Measurements from ENCODE around the gene PGGT1B.

The PGGT1B gene

DNA sequence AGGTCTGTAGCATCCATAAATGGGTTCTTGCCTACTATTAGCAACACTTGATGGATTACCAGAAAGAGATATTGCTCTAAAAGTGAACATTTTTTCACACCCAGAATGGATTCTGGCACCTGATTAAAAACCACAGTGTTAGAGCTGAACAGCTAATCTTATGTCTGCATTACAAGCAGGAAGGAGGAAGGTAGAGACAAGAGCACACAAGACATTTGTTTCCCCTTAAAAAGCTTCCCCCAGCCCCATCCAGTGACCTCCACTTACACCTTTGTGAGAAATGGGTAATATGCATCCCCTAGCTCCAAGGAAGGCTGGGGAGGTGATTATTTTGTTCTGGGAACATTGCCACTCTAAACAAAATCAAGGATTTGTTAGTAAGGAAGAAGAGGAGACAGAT is 80.9 kb downstream of the PGGT1B start:
- no peak for DNase-seq

DNA sequence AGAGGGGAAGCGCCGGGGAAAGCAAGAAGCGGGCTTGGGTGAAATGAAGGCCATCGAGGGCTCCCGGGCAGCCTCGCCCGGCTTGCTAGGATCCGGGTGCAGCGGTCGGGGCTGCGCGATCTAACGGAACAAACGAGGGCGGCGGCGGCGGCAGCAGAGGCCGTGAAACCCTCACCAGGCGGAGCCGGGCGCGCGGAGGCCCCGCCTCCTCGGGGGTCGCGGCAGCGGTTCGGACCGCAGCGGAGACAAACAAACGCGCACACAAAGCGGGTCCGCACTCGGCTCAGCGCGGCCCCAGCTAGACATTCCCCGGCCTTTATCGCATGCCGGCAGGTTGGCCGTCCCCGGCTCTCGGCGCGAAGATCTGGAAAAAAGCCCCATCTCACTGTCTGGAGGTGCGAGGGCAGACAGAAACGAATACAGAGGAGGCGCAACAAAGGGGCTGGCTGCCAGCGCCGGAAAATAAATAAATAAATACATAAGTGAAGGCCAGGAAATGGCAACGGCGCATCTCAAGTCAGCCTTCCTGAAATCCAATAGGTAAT is 82.4 kb downstream of the PGGT1B start:
- DNase-seq = peak; percentile 87

DNA sequence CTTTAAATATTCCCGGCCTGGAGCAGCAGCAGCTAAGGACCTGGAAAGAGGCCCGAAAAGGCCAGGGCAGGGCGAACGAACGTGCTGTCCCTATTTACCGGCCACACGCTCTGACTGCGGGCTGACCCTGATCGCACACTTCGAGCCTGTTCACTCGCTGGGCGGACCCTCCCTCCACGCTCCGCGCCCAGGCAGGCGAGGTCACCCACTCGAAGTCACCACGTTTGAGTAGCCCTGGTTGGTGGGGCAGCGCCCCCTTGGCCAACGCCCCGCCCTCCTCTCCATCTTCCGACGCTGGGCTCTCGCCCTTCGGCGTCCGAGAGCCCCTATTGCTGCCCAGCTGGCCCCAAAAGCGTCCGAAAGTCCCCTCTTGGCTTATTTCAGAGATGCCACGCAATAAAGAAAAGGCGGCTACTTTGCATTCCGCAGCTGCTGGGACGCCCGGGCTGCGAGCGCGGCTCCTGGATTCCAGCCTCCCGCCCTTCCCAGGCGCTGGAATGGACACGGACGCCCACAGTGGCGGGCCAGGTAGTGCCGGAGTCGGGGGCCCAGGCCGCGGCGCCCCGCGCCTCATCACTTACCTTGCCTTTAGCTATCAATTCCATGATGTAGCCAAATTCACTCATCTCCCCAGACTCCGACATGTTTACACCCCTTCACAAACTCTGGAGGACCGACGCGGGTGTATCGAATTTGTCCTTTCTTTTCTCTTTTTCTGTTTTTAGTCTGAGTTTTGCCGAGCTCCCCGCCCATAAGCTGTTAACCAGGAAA is 83.1 kb downstream of the PGGT1B start:
- DNase-seq = peak; percentile 83

DNA sequence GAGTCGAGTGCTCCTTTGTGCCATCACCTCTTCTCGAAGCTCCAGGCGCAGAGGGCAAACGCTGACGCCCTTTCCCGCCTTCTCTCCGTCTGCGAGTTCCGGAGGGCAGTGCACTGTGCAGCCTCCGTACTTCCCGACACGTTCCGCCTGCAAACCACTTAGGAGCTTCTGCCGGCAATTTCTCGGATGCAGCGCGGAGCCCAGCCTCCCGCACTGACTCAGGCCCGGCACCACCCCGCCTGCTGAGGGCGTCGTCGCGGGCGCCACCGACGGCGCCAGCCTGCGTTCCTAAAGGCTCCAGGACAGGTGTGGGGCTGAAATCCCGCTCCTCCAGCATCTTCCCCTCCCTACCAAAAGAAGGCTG is 83.7 kb downstream of the PGGT1B start:
- DNase-seq = no peak

DNA sequence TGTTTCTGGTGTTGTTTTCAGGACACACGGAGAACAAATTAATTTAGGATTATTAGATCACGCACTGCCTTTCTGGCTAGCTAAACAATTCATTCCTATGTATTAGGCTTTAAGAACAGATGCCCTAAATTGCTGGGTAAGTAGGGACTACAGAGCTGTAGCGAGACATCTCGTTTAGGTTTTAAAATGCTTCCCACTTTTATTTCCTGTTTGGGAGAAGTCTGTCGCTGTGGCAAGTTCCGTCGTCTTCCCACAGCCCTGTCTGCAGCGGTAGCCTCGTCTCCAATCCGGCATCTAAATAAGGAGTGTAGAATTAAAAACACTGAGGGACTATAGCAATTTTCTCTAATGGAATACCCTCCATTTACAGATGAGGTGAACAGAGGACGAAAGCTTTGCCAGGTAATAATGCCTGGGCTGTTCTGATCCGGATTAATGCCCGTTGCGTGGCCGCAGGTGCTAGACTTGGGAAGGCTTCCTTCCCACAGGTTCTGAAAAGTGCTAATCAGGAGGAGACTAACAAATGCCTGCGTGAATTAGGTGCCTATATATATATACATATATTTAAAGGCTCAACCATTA is 91.7 kb downstream of the PGGT1B start:
- DNase-seq = no peak

DNA sequence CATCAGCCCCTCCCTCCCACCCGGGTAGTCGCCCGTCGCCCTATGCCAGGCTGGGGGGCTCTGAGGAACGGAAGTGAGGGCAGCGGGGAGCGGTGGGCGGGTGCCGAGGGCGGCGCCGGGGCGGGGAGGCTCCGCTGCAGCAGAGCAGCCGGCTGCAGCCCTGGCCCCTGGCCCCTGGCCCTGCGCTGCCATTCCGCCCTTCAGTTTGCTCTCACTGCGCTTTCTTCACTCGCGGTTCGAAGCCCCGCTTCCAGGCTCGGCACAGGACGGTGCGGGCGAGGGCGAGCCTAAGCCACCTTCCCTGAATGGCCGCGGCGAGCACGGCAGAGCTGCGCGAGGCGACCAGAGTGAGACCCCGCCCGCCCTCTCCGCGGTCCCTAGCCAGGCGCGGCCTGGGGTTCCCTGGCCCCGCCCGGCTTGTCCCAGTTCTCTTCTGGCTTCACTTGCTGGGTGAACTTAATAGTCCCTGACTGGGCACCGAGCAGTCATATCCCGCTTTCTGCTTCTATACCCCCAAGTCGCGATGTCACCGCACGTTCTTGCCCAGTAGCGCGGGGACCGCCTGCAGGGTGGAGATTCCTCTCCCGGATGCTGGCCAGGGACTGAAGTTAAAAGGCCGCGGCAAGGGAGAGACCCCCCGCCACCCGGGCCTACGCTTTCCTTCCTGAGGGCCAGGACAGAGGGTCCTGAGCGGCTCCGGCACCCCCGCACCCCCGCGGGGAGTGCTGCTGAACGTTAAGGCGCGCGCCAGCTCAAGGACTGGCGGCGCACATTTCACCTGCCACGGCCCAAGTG is 92.3 kb downstream of the PGGT1B start:
- peak; percentile 82 for DNase-seq

DNA sequence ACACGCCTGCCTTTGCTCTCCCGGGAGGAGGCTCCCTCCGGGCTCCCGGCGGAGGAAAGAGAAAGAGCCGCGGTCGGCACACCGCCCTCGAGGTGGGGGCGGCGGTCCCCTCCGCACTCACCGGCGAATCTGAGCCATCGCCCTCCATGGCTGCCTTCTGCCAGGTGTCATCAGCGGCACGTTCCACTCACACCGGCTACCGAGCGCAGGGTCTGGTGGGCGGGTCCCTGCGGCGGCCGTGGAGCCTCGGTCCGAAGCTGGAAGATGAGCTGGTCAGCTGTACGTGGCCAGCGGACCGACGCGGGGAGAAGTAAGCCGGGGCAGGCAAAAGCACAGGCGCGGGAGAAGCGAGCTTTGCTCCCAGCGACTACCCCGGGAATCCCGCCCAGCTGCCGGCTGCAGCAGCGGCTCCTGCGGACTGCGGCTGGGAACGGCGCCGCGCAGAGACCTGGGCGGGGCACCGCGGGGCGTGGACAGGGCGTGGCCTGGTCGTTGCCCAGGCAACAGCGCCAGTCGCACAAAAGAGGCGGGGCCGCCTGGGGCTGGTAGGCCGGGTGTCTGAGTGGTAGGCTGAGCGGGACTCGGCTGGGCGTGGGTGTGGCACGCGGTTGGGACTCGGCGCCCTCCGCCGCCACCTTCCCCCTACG is 93.1 kb downstream of the PGGT1B start, which contains the start of gene TRIM36:
TRIM36 (minus strand) TSS at position 422 of the 647 bp plus-strand sequence; CDS start at position 148, 274 bp downstream.
- peak; percentile 89 for DNase-seq

DNA sequence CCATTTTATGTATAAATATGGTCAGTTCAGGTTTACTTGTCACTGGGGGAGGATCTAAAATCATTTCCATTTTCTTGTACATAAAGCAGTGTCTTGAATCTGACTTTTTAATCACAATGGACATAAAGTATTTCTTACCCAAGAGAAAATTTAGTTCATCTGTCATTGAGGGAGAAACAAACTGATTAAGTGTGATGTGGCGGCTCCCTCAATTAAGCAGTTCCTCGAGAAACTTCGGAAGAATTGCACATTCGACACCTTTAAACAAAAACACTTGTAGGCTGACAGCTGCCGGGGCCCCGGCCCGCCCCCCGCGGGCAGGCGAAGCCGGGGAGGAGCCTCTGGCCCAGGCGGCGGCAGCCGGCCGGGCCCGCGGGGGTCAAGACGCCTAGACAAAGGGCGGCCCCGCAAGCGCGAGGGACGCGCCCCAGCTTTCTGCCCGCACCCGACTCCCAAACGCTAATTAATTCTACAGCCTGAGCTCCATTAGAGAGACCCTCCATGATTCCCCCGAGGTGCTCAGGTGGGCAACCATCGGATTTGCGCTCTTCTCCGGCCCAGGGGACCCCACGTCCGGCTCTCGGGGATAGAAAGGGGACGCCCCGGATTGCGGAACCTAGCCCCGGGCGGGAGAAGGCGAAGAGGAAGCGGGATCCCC is 93.7 kb downstream of the PGGT1B start:
- no peak for DNase-seq

DNA sequence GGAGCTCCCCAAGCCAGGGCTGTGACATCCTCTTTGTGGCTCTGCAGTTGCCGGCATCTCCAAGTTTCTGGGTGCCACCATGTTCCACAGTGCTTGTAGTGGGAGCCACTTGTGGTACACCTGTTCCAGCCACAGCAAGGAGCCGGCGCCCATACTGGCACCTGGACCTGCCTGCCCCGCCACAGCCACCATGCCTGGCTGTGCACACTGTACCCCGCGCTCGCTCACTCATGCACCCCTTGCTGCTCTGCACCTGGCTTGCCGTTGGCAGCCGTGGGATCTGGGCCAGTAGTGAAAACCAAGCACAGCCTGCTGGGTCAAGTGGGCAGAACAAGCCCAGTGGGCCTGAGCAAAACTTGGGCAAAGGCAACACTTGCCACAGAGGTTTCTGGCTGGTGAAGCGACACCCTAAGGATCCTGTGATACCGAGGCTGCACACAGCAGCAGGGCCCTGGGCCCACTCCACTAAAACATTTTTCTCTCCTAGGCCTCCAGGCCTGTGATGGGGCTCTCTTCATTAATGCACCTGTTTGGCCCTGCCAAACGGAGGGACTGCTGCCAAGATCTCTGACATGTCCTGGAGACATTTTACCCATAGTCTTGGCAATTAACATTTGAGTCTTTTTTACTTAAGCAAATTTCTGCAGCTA is 95.8 kb downstream of the PGGT1B start:
- no peak for DNase-seq

DNA sequence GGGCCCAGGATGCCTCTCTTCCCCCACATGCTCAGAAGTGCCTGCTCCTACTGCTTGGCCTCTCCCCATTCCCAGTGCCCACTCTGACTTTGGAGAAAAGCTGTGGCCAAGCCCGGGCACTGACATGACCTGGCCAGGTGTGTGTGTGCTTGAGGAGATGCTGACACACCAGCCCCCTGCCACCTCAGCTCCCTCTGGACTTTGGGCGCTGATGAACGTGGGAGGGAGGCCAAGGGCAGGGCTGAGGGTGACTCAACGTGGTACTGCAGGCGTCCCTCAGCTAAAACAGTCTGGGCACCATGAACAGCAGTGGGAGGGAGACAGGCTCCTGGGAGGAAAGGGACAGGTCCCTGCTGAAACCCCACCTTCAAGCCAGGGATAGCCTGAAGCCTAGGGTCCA is 96.9 kb downstream of the PGGT1B start:
- DNase-seq = no peak

DNA sequence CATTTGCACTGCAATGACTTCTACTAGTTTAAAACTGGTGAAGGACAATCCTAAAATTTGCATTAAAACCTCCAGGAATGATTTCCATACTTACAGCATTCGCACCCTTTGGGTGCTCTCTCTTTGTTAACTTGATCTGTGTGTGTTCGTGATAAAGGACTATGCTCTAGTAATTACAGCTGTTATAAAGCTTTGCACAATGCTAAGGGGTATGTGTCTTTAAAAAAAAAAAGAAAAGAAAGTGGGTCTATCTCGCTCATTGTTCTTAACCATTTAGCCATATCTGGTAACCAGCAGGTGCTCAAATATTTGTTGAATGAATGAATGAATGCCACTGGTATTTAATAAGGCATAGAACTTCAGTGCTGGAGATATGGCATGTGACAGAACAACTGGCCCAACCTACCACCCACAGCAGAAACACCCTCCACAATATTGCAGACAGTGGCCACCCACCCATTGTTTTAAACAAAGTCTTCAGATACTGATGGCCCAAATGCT is 101.7 kb downstream of the PGGT1B start:
- no peak for DNase-seq
